Spleen (tissue), 7 donors: ENCODE results near the gene GRK5.

Experiments used
- POLR2A ChIP-seq, 3 donors: fragments of 450-650 bp; IDR thresholded peaks; one replicate each; pipeline ENCODE4 v1.5.1; 2017; ENCODE audit warnings: antibody characterized with exemption in 3 of 3, mild to moderate bottlenecking in 1 of 3
- POLR2AphosphoS5 ChIP-seq, 3 donors: sonication (generic); formaldehyde crosslinking; IDR thresholded peaks; one replicate each; pipeline ENCODE4 v1.5.1; 2017; ENCODE audit warnings: antibody characterized with exemption in 3 of 3
- TF ChIP-seq, protein P1 (sequence below), 11 experiments: fragments of 200-600 bp in 7 of 11; fragments of 450-650 bp in 4 of 11; sonication (generic) in 4 of 11; IDR thresholded peaks in 8 of 11; conservative IDR thresholded peaks in 3 of 11; 1 replicate in 7 of 11; 2 replicates in 4 of 11; pipeline versions ENCODE4 v1.4.0 to v1.8.0; 2016 to 2021; ENCODE audit warnings: antibody characterized with exemption in 11 of 11, inconsistent platforms in 4 of 11, mild to moderate bottlenecking in 1 of 11
- donor health status: DM: no; HTN: no; CAD: no; lungs with moderate emphysema.
- donor health status: DM: no; HTN: no; CAD: no.
- donor health status: DM: no; HTN: no; CAD: no.

DNA sequence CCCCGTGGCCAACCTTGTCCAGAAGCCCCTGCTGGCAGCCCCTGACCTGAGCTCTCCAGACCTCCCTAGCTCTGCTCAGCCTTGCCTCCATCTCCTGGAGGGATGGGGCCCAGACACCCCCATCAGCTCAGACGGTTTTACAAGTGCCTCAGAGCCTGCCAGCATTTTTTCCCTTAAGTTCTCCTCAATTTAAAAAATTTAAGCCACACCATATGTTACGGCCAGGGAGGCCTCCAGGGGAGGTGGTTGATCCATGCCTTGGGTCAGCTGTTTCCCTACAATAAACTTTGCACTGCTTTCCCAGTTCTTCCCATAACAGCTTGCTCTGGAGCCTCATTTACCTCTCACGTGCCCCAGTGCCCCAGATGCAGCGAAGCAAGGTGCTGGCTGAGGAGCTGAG, 191.6 kb downstream of the GRK5 start:
- TF ChIP-seq POLR2A (IDR thresholded peaks at IDR 0.05) (no peak), POLR2AphosphoS5 (IDR thresholded peaks at IDR 0.05) (no peak)
- TF ChIP-seq, protein P1, sequence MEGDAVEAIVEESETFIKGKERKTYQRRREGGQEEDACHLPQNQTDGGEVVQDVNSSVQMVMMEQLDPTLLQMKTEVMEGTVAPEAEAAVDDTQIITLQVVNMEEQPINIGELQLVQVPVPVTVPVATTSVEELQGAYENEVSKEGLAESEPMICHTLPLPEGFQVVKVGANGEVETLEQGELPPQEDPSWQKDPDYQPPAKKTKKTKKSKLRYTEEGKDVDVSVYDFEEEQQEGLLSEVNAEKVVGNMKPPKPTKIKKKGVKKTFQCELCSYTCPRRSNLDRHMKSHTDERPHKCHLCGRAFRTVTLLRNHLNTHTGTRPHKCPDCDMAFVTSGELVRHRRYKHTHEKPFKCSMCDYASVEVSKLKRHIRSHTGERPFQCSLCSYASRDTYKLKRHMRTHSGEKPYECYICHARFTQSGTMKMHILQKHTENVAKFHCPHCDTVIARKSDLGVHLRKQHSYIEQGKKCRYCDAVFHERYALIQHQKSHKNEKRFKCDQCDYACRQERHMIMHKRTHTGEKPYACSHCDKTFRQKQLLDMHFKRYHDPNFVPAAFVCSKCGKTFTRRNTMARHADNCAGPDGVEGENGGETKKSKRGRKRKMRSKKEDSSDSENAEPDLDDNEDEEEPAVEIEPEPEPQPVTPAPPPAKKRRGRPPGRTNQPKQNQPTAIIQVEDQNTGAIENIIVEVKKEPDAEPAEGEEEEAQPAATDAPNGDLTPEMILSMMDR (IDR thresholded peaks at IDR 0.05 in 8 of 11, conservative IDR thresholded peaks at IDR 0.05 in 3 of 11): no peak
